A673 (cell line): ENCODE measurements around the gene MAML3.

Source experiments
- CTCF ChIP-seq: fragments of 300-800, 200-600 bp; sonication (generic); conservative IDR thresholded peaks from 2 replicates; pipeline ENCODE4 v1.5.1; 2017; ENCODE audit warnings: low read depth, mild to moderate bottlenecking, antibody characterized with exemption, low read length, moderate library complexity, mixed read lengths
- EZH2 ChIP-seq: fragments of 200-600 bp; sonication (generic); IDR thresholded peaks from 2 replicates; pipeline ENCODE4 v1.6.1; 2017; ENCODE audit warnings: borderline replicate concordance, low read depth, mild to moderate bottlenecking, mixed read lengths, antibody characterized with exemption, low read length; ENCODE audit not compliant: poor library complexity, severe bottlenecking

GRCh38 chr4:139810710-139811109 lies 343.3 kb downstream of the MAML3 start:
- TF ChIP-seq EZH2: no peak
- no peak for TF ChIP-seq CTCF
